ENCODE measurements around the gene IL1R2.
"Not testable (repeated sequence)": the region's sequence is repeated elsewhere in the genome, so short reads cannot be mapped to it uniquely, and the experiment has no call there.

Gene IL1R2

GRCh38 chr2:102000813-102001766 lies 9.3 kb downstream of the IL1R2 start:
- peak in 1 of 5 donors; percentile 52 for DNase-seq

DNA sequence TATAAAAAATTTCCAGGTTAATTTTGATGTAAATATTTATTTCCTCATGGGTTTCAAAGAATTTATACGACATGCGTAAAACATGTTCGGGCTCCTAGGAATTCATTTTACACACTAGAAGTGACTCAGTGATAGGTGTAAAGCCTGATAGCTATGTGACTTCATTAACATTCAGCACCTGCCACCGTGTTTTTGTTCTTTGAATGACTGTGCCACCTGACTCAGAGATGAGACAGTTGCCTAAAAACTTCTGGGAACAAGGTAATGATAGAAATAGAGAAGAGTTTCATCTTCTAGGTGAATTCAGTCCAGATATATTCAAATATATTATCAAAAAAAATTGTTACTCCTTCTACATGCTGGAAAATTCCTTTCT lies 10.0 kb downstream of the IL1R2 start:
- DNase-seq, result peak in 1 of 5 donors; percentile 40

DNA sequence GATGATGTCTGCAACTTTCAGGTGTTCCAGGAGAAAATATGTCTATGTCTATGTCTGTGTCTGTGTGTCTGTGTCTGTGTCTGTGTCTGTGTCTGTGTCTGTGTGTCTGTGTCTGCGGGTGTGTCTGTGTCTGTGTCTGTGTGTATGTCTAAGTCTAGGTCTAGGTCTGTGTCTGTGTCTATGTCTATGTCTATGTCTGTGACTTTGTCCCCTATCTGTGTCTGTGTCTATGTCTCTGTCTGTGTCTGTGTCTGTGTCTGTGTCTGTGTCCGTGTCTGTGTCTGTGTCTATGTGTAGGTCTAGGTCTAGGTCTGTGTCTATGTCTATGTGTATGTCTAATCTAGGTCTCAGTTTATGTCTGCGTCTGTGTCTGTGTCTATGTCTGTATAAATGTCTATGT lies 10.5 kb downstream of the IL1R2 start:
- DNase-seq, result no peak

- DNase-seq, result not testable (repeated sequence)
Observed at GRCh38 chr2:102002909-102003308, 11.1 kb downstream of the IL1R2 start.

DNA sequence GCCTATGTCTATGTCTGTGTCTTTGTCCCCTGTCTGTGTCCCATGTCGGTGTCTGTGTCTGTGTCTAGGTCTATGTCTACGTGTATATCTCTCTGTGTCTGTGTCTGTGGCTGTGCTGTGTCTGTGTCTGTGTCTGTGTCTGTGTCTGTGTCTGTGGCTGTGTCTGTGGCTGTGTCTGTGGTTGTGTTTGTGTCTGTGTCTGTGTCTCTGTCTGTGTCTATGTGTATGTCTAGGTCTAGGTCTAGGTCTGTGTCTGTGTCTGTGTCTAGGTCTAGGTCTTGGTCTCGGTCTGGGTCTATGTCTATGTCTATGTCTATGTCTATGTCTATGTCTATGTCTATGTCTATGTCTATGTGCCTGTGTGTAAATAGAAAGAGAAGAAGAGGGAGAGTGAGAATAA lies 11.9 kb downstream of the IL1R2 start:
- DNase-seq, result no peak

DNA sequence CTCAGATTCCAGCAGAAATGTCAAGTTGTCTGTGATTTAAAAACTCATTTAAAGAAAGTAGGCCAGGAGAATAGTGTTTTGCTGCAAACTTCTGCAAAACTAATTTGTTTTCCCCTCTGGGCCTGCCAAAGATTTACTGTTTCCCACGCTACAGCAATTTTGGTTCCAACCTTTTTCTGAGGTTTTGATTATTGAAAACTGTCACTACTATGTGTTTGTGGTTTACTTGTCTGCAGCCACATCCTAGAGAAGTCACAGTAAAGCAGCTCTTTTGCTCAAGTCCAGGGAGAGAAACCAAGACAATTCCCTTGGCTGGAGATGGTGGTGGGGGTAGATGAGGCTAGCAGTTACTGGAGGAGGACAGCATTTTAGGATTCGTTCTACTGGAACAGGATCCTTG lies 12.8 kb downstream of the IL1R2 start:
- peak in 1 of 5 donors; percentile 56 for DNase-seq

DNA sequence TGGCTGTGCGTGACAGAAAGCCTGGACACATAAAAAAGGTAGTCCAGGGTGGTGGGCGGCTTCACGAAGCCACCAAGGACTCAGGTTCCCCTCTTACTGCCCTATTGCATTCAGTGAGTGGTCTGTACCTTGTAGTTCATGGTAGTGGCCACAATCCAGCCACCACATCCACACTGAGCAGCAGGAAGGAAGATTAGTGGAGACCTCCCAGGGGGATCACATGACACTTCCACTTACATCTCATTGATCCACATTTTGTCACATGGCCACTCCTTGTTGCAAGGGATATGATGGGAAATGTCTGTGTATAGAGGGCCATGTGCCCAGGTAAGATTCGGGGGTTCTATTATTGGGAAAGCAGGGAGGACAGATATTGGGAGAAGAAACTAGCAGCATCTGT lies 13.7 kb downstream of the IL1R2 start:
- DNase-seq, result no peak

- peak in 1 of 5 donors; percentile 52 for DNase-seq
Observed at GRCh38 chr2:102005989-102006885, 14.5 kb downstream of the IL1R2 start.

DNA sequence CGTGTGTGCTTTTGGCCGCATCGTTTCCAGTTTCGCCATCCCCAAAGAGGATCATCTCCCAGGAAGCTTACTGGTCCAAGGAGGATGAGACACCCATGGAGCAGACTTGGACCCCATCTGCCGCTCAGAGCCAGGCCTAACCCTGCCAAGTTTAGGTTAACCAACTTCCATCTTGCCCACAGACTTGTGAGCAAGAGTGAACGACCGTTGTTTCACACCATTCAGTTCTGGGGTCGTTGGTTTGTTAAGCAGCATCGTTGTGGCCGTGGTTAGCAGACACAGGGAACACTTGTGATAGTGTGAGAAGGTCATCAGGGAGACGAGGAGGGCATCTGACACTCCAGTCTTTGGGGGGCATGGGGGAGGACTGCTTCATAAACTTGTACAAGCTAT lies 15.1 kb downstream of the IL1R2 start:
- DNase-seq, result no peak

- DNase-seq, result no peak
Observed at GRCh38 chr2:102008490-102008889, 16.7 kb downstream of the IL1R2 start.

DNA sequence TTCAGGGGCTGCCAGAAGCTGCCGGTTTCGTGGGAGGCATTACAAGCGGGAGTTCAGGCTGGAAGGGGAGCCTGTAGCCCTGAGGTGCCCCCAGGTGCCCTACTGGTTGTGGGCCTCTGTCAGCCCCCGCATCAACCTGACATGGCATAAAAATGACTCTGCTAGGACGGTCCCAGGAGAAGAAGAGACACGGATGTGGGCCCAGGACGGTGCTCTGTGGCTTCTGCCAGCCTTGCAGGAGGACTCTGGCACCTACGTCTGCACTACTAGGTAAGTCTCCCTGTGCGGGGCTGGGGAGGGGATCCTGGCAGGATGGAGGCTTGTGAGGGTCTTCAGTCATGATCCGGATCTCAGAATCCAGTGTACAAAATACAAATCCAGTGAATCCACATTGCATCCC lies 17.8 kb downstream of the IL1R2 start:
- DNase-seq, result no peak

GRCh38 chr2:102010902-102011301 lies 19.1 kb downstream of the IL1R2 start:
- no peak for DNase-seq

DNA sequence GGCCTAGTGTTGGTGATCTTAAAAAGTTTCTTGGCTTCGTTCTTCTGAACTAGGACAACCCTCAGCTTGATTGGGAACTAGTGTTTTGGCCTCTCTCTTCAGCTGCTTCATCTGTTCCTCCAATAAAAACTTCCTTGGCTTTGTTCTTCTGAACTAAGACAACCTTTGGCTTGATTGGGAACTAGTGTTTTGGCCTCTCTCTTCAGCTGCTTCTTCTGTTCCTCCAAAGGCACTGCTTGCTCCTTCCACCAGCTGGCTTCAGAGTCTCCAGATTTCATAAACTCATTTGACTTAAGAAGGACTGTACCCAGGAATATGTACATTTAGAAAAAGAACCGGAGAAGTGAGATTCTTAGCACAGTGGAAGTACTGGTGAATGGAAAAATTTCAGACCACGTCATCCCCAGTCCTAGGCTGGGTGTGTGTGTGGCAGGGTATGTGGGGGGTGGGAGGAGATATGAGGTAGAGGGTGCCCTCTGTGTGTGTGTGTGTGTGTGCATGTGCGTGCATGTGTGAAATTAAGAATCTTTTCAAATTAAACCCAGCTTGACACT lies 20.4 kb downstream of the IL1R2 start:
- no peak for DNase-seq

DNA sequence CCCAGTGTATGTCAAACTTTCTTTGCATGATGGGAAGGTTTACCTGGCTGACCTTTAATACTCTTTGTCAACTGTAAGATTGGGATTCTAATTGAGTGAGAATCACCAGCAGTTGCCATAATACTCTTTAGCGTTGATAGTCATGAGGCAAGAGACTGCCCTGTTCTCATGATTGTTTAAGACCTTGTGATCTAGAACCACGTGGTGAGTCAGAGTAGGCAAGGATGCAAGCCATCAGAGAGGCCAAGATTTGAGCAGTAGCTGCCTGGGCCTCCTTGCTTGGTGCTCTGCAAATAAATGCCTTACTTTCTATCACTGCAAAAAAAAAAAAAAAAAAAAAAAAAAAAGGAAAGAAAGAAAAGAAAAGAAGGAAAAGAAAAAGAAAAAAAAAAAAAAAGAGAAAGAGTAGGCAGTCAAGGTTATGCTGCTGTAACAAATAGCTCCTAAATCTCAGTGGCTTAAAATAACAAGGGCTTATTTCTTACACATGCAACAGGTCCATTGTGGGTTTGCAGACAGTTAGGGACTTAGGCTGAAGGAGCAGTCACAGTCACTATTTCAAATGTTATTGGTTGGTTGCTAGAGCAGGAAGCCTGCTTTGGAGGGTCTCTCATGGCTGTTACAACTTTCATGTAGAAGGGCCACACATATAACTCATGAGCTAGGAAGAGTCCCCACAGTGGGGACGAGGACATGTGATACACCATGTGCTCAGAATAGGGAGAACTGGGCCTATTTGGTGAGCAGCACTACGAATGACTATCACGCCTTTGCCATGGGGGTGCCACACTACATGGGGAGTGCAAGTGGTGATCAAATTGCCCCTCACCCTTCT lies 21.7 kb downstream of the IL1R2 start:
- peak in 1 of 5 donors; percentile 11 for DNase-seq

GRCh38 chr2:102014041-102014345 lies 22.2 kb downstream of the IL1R2 start:
- no peak for DNase-seq

DNA sequence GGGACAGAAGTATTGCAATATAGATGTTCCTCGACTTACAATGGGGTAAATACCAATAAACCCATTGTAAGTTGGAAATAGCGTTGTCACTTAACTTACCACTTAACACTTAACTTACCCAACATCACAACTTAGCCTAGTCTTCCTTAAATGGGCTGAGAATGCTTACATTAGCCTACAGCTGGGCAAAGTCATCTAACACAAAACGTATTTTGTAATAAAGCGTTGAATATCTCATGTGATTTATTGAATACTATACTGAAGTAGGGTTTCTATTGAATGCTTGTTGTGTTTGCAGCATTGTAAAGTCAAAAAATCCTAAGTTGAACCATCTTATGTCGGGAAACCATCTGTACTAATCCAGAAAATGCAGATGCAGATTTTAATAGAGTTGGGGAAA lies 23.6 kb downstream of the IL1R2 start:
- DNase-seq, result no peak

- DNase-seq, result no peak
Observed at GRCh38 chr2:102016399-102016955, 24.7 kb downstream of the IL1R2 start.

DNA sequence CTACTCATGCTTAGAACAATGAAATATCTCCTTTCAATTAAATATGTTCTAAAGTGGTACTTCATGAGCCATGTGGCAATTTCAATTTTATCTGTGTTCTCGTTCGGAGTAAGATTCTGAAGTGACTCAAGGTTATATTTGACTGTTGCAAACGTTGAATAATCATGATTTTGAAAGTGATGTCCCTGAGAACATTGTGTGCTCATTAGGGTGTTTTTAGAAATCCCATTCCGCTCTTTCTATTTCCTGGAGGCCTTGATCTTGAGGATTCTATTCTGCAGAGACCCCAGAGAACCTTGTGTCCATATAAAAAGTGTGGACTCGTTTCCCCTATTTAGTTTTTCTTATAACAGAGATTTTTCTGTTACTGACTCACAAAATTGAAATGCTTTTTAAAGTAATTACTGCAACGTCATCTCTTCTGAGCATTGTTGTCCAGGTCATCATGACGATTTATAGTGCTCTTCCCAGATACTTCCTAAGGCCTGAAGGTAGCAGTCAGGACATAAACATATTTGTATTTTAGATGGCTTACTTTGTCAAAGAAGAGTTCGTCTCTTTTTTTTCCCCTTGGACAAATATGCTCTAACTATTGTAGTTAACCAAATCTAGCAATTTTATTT lies 27.2 kb downstream of the IL1R2 start:
- no peak for DNase-seq

DNA sequence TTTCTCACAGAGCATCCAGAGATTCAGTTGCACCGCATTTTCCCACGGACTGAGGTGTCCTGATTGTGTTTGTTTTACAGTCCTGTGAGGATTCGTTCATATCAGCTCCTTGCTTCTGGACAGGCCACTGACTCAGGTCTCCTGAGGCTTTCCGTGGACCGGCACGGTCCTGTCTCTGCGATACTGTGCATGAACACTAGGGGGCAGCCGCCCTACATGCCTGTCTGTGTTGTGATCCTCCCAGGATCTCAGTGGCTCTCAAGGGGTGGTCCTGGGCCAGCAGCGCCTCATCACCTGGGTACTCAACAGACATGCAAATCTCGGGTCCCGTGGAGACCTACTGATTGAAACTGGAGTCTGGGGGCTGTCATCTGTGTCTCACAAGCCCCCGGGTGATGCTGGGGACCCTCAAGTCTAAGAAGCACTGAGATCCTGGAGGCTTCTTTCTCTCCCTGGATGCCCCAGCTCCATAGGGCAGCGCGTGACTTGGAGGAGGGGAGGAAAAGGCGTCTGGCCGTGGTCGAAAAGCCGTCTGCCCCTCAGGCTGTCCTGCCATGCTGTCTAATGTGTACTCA lies 28.9 kb downstream of the IL1R2 start:
- peak; percentile 49 to 76 (median 69) for DNase-seq

DNA sequence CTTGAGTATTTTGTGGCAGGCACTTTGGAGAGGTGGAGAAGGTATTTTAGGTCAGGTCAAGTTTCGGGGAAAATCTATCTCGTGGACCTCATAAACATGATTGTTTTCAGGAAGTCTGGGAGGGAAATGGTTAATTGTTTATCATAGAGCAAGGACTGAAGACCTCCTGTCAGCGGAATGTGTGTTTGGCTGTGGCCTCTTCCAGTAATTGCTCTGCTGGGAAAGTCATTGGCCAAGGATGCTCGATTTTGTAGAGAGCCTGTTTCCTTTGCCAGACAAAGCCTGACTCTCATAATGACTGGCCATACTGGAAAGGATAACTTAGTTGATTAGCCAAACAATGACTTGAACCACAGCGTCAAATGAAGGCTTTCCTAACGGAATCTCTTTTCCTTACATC lies 30.0 kb downstream of the IL1R2 start:
- no peak for DNase-seq

- DNase-seq, result no peak
Observed at GRCh38 chr2:102022884-102023539, 31.3 kb downstream of the IL1R2 start.

Data from T-helper 1 cell (primary cell).